SK-N-SH treated with all-trans-retinoic acid at 6 μM for 48 hours (cell line): ENCODE results near the gene PHOSPHO1.

Source experiments
- ATAC-seq: fragments of 200-7000 bp; cut with Tn5 transposase; 3 replicates; pipeline ENCODE4 v1.9.1; 2020; ENCODE audit warnings: mild to moderate bottlenecking, moderate library complexity
- ARNTL ChIP-seq: fragments of 450-650 bp; formaldehyde crosslinking; IDR thresholded peaks from 2 replicates; pipeline ENCODE4 v1.5.0; 2020; ENCODE audit warnings: low read depth, mild to moderate bottlenecking, moderate library complexity, borderline replicate concordance
- CREB5 ChIP-seq: fragments of 250-450 bp; sonication (Bioruptor Pico); IDR thresholded peaks from 2 replicates; pipeline ENCODE4 v1.5.1; 2020; ENCODE audit warnings: low read depth, mild to moderate bottlenecking, moderate library complexity
- CSDC2 ChIP-seq: fragments of 250-450 bp; sonication (Bioruptor Pico); IDR thresholded peaks from 2 replicates; pipeline ENCODE4 v1.5.0; 2020; ENCODE audit warnings: mild to moderate bottlenecking, moderate library complexity
- GLIS3 ChIP-seq: fragments of 250-450 bp; sonication (Bioruptor Pico); IDR thresholded peaks from 2 replicates; pipeline ENCODE4 v1.5.0; 2020; ENCODE audit warnings: mild to moderate bottlenecking, moderate library complexity
- OSR1 ChIP-seq: fragments of 250-450 bp; sonication (Bioruptor Pico); IDR thresholded peaks from 2 replicates; pipeline ENCODE4 v1.8.0; 2022; ENCODE audit warnings: moderate library complexity, mild to moderate bottlenecking, inconsistent platforms
- PATZ1 ChIP-seq: fragments of 250-450 bp; sonication (Bioruptor Pico); IDR thresholded peaks from 2 replicates; pipeline ENCODE4 v1.8.0; 2020; ENCODE audit warnings: mild to moderate bottlenecking, moderate library complexity, borderline replicate concordance
- POU6F1 ChIP-seq: fragments of 250-450 bp; sonication (Bioruptor Pico); IDR thresholded peaks from 2 replicates; pipeline ENCODE4 v1.8.0; 2021; ENCODE audit warnings: low read depth, mild to moderate bottlenecking, moderate library complexity, borderline replicate concordance
- PPARA ChIP-seq: fragments of 250-450 bp; sonication (Bioruptor Pico); IDR thresholded peaks from 2 replicates; pipeline ENCODE4 v1.5.0; 2020; ENCODE audit warnings: mild to moderate bottlenecking, borderline replicate concordance
- RARB ChIP-seq: fragments of 250-450 bp; sonication (Bioruptor Pico); IDR thresholded peaks from 2 replicates; pipeline ENCODE4 v1.8.0; 2021; ENCODE audit warnings: mild to moderate bottlenecking, moderate library complexity
- SNAI2 ChIP-seq: fragments of 250-450 bp; sonication (Bioruptor Pico); IDR thresholded peaks from 2 replicates; pipeline ENCODE4 v1.5.0; 2020; ENCODE audit warnings: mild to moderate bottlenecking, moderate library complexity
- TCF4 ChIP-seq: fragments of 250-450 bp; sonication (Bioruptor Pico); IDR thresholded peaks from 2 replicates; pipeline ENCODE4 v1.8.0; 2021; ENCODE audit warnings: mild to moderate bottlenecking, moderate library complexity, borderline replicate concordance
- TOX ChIP-seq: fragments of 250-450 bp; sonication (Bioruptor Pico); IDR thresholded peaks from 2 replicates; pipeline ENCODE4 v1.8.0; 2021; ENCODE audit warnings: mild to moderate bottlenecking, moderate library complexity, borderline replicate concordance
- TSHZ2 ChIP-seq: fragments of 250-450 bp; sonication (Bioruptor Pico); IDR thresholded peaks from 2 replicates; pipeline ENCODE4 v1.5.0; 2020; ENCODE audit warnings: mild to moderate bottlenecking, moderate library complexity
- ZC3H10 ChIP-seq: fragments of 250-450 bp; sonication (Bioruptor Pico); IDR thresholded peaks from 2 replicates; pipeline ENCODE4 v1.5.1; 2021; ENCODE audit warnings: mild to moderate bottlenecking, moderate library complexity
- ZFP3 ChIP-seq: fragments of 250-450 bp; sonication (Bioruptor Pico); IDR thresholded peaks from 2 replicates; pipeline ENCODE4 v1.5.0; 2020; ENCODE audit warnings: mild to moderate bottlenecking, moderate library complexity
- ZFP30 ChIP-seq: fragments of 450-650 bp; formaldehyde crosslinking; IDR thresholded peaks from 2 replicates; pipeline ENCODE4 v1.5.0; 2022; ENCODE audit warnings: mild to moderate bottlenecking, moderate library complexity
- ZNF565 ChIP-seq: fragments of 450-650 bp; formaldehyde crosslinking; conservative IDR thresholded peaks from 2 replicates; pipeline ENCODE4 v1.5.0; 2020; ENCODE audit warnings: low read depth, mild to moderate bottlenecking, moderate library complexity
- ZNF70 ChIP-seq: fragments of 450-650 bp; formaldehyde crosslinking; IDR thresholded peaks from 2 replicates; pipeline ENCODE4 v1.5.0; 2020; ENCODE audit warnings: mild to moderate bottlenecking, moderate library complexity
- ZNF8 ChIP-seq: fragments of 450-650 bp; formaldehyde crosslinking; IDR thresholded peaks from 2 replicates; pipeline ENCODE4 v1.5.0; 2020; ENCODE audit warnings: mild to moderate bottlenecking, moderate library complexity

PHOSPHO1 gene

GRCh38 chr17:49203796-49204195, 26.8 kb downstream of the PHOSPHO1 start:
- TF ChIP-seq GLIS3 (CRISPR knock-in tag) (no peak), TOX (no peak), ZNF8 (CRISPR knock-in tag) (no peak), SNAI2 (CRISPR knock-in tag) (no peak), RARB (CRISPR knock-in tag) (no peak), ZFP30 (no peak), ZNF565 (CRISPR knock-in tag) (no peak)
- ATAC-seq, result no peak

- ATAC-seq, result peak; percentile 64
Measured at GRCh38 chr17:49201481-49201927, 29.1 kb downstream of the PHOSPHO1 start.

GRCh38 chr17:49200423-49201083, 30.0 kb downstream of the PHOSPHO1 start:
- ATAC-seq, result no peak
- TF ChIP-seq TOX, result no peak
- no peak for TF ChIP-seq OSR1 (CRISPR knock-in tag)
- TF ChIP-seq PPARA, result no peak
- no peak for TF ChIP-seq ARNTL (CRISPR knock-in tag)

More at GRCh38 chr17:49201481-49201927, 29.1 kb downstream of the PHOSPHO1 start:
- TF ChIP-seq ZNF70 (CRISPR knock-in tag), result no peak
- TF ChIP-seq OSR1 (CRISPR knock-in tag), result no peak
- no peak for TF ChIP-seq TOX
- no peak for TF ChIP-seq CREB5 (CRISPR knock-in tag)
- no peak for TF ChIP-seq ZNF565 (CRISPR knock-in tag)
- no peak for TF ChIP-seq SNAI2 (CRISPR knock-in tag)
- TF ChIP-seq PPARA, result no peak
- TF ChIP-seq POU6F1 (CRISPR knock-in tag), result no peak
- TF ChIP-seq PATZ1 (CRISPR knock-in tag), result no peak
- no peak for TF ChIP-seq RARB (CRISPR knock-in tag)

- TF ChIP-seq ZC3H10 (CRISPR knock-in tag) (no peak), TSHZ2 (no peak), PATZ1 (CRISPR knock-in tag) (no peak), ZFP3 (CRISPR knock-in tag) (no peak), ZNF70 (CRISPR knock-in tag) (no peak), CREB5 (CRISPR knock-in tag) (no peak), CSDC2 (CRISPR knock-in tag) (no peak), TCF4 (CRISPR knock-in tag) (no peak)
- ATAC-seq, result no peak
Measured at GRCh38 chr17:49198211-49198610, 32.4 kb downstream of the PHOSPHO1 start.
